ENCODE measurements around the gene SUN1. TPM values are rescaled to one million over a fixed set of nuclear protein-coding genes. Genes with fewer than 3 reads are reported as not detected.
"Not testable (repeated sequence)": the region's sequence is repeated elsewhere in the genome, so short reads cannot be mapped to it uniquely, and the experiment has no call there.

Gene SUN1
- polyA plus RNA-seq, 3 donors, result 44.2 to 154 (median 51.5) TPM

DNA sequence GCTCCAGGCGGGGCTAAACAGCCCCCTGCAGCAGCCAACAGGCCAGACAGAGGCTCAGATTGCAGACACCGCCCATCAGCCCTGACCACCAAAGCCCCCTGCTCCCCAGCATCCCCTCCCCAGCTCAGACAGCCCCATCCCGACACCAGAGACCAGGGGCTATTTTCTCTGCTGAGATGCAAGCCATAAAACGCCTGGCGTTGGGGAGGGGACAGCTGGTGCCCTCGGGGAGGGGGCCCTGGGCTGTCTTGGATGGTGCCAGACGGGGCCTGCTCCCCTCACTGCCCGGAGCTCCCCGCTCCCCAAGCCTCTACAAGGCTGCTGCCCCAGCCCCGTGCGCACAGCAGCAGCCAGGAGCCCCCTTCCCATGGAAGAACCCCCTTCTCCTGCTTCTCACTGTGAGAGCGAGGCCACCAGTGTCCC, 75.9 kb downstream of the SUN1 start:
- WGBS (ENCODE audit: insufficient coverage), result 94% methylated on average over 9 of the region's 12 CpGs
- Mint-ChIP-seq H3K27ac (peak overlapping the region in 2 of 7 donors; percentile 27 to 46), H3K4me3 (no peak overlapping the region), H3K4me1 (peaks cover 36% of the 10 kb centered on the region), H3K9me3 (peaks cover 0 to 4% (median 0%) of the 10 kb centered on the region in 7 donors), H3K27me3 (ENCODE audit: low read depth in 3 of 3) (no peaks in the 10 kb centered on the region), H3K36me3 (peaks cover 10 to 32% of the 10 kb centered on the region in 2 donors)
- peaks cover 57% of the 10 kb centered on the region for H4K20me1 ChIP-seq (ENCODE audit: insufficient read depth, low read length)
- no peak for DNase-seq
- H3K4me3 ChIP-seq (replicated peaks in 1 of 3; ENCODE audit: low read depth in 2 of 3, low read length in 3 of 3), result peak overlapping the region in 1 of 3 experiments; percentile 78
- peaks cover 38% of the 10 kb centered on the region for H3K79me2 ChIP-seq (ENCODE audit: insufficient read depth, low read length)
- TF ChIP-seq, protein P1, sequence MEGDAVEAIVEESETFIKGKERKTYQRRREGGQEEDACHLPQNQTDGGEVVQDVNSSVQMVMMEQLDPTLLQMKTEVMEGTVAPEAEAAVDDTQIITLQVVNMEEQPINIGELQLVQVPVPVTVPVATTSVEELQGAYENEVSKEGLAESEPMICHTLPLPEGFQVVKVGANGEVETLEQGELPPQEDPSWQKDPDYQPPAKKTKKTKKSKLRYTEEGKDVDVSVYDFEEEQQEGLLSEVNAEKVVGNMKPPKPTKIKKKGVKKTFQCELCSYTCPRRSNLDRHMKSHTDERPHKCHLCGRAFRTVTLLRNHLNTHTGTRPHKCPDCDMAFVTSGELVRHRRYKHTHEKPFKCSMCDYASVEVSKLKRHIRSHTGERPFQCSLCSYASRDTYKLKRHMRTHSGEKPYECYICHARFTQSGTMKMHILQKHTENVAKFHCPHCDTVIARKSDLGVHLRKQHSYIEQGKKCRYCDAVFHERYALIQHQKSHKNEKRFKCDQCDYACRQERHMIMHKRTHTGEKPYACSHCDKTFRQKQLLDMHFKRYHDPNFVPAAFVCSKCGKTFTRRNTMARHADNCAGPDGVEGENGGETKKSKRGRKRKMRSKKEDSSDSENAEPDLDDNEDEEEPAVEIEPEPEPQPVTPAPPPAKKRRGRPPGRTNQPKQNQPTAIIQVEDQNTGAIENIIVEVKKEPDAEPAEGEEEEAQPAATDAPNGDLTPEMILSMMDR (IDR thresholded peaks at IDR 0.05), result no peak
- peaks cover 20 to 21% of the 10 kb centered on the region in 2 donors for H3K36me3 ChIP-seq (replicated peaks in 1 of 2; ENCODE audit: control insufficient read depth in 1 of 2, insufficient read depth in 2 of 2, low read length in 2 of 2)
- H2AFZ ChIP-seq (ENCODE audit: insufficient read depth, low read depth, low read length, poor library complexity, severe bottlenecking), result no peak overlapping the region
- H3K9me3 ChIP-seq (replicated peaks in 1 of 2; ENCODE audit: control insufficient read depth in 1 of 2, insufficient read depth in 1 of 2, low read length in 2 of 2), result no peaks in the 10 kb centered on the region
- H3K9ac ChIP-seq (ENCODE audit: insufficient read depth, low read length, poor library complexity, severe bottlenecking), result no peak overlapping the region
- peak overlapping the region; percentile 90 for H3K4me2 ChIP-seq (replicated peaks; ENCODE audit: extremely low read depth, low read length, poor library complexity, severe bottlenecking)
- intact Hi-C loops (cut with micrococcal nuclease), result loop anchor here (2.0 to 10.0 kb wide), 3 partner anchors 21 to 157 kb away; partner anchors contain the start of gene ADAP1 (in 1 of the 2)
- H3K27ac ChIP-seq (ENCODE audit: low read depth in 1 of 2, low read length in 2 of 2), result peak overlapping the region in 1 of 2 donors; percentile 99
- H3K4me1 ChIP-seq (ENCODE audit: control insufficient read depth in 1 of 2, insufficient read depth in 2 of 2, low read length in 2 of 2), result peaks cover 60 to 64% of the 10 kb centered on the region in 2 donors
- no peaks in the 10 kb centered on the region for H3K27me3 ChIP-seq (ENCODE audit: control insufficient read depth in 2 of 2, insufficient read depth in 2 of 2, low read length in 2 of 2)

DNA sequence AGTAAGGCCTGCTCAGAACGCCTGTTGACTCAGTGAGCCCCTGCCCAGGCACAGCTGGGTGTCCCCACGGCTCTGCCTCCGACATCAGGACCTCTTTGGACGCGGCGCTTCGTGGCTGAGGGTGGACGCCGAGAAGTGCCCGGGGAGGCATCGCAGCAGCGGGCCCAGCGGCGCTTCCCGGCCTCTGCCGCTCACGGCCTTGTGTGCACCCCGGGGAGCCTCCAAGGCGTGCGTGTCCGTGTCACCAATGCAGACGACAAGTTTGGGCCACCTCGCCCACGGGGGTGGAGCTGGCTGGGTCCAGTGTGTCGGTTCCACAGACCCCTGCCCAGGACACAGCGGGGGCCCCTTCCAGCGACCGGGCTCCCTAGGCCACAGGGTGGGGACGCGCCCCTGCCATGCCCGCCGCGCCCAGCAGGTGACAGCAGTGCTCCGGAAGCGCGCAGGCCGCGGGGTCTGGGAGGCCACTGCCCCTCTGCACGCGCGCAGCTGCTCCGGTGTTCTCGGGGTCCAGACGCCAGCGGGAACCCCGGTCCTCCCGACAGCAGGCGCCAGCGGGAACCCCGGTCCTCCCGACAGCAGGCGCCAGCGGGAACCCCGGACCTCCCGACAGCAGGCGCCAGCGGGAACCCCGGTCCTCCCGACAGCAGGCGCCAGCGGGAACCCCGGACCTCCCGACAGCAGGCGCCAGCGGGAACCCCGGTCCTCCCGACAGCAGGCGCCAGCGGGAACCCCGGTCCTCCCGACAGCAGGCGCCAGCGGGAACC, 76.5 kb downstream of the SUN1 start:
- H3K27me3 ChIP-seq (ENCODE audit: control insufficient read depth in 2 of 2, insufficient read depth in 2 of 2, low read length in 2 of 2); H3K9me3 ChIP-seq (replicated peaks in 1 of 2; ENCODE audit: control insufficient read depth in 1 of 2, insufficient read depth in 1 of 2, low read length in 2 of 2); H3K27me3 Mint-ChIP-seq (ENCODE audit: low read depth in 3 of 3); H3K9me3 Mint-ChIP-seq; H3K4me3 Mint-ChIP-seq; H2AFZ ChIP-seq (ENCODE audit: insufficient read depth, low read depth, low read length, poor library complexity, severe bottlenecking): not testable (repeated sequence)
- Mint-ChIP-seq H3K27ac (peak overlapping the region in 2 of 7 donors; percentile 27 to 46), H3K36me3 (peaks cover 10 to 30% of the 10 kb centered on the region in 2 donors), H3K4me1 (peaks cover 41% of the 10 kb centered on the region)
- Histone ChIP-seq H3K27ac (ENCODE audit: low read depth in 1 of 2, low read length in 2 of 2) (peak overlapping the region in 1 of 2 donors; percentile 99), H3K9ac (ENCODE audit: insufficient read depth, low read length, poor library complexity, severe bottlenecking) (peak overlapping the region; percentile 91), H3K36me3 (replicated peaks in 1 of 2; ENCODE audit: control insufficient read depth in 1 of 2, insufficient read depth in 2 of 2, low read length in 2 of 2) (peaks cover 15% of the 10 kb centered on the region in 2 donors), H3K4me2 (replicated peaks; ENCODE audit: extremely low read depth, low read length, poor library complexity, severe bottlenecking) (peak overlapping the region; percentile 90), H3K4me1 (ENCODE audit: control insufficient read depth in 1 of 2, insufficient read depth in 2 of 2, low read length in 2 of 2) (peaks cover 66 to 70% of the 10 kb centered on the region in 2 donors), H4K20me1 (ENCODE audit: insufficient read depth, low read length) (peaks cover 53% of the 10 kb centered on the region), H3K4me3 (replicated peaks in 1 of 3; ENCODE audit: low read depth in 2 of 3, low read length in 3 of 3) (peak overlapping the region; percentile 38 to 78 (median 54)), H3K79me2 (ENCODE audit: insufficient read depth, low read length) (peaks cover 38% of the 10 kb centered on the region)
- peak; percentile 65 to 71 (median 70) for DNase-seq
- TF ChIP-seq, protein P1 (IDR thresholded peaks at IDR 0.05), result peak; percentile 97
- intact Hi-C loops (cut with micrococcal nuclease), result loop anchor here (2.0 to 10.0 kb wide), 3 partner anchors 20 to 156 kb away; partner anchors contain the start of gene ADAP1 (in 1 of the 2)
- WGBS (ENCODE audit: insufficient coverage), result 35% methylated on average over 48 of the region's 73 CpGs
